ENCODE data around the gene STRA6.
"Not testable (repeated sequence)": the region's sequence is repeated elsewhere in the genome, so short reads cannot be mapped to it uniquely, and the experiment has no call there.

STRA6 gene

DNA sequence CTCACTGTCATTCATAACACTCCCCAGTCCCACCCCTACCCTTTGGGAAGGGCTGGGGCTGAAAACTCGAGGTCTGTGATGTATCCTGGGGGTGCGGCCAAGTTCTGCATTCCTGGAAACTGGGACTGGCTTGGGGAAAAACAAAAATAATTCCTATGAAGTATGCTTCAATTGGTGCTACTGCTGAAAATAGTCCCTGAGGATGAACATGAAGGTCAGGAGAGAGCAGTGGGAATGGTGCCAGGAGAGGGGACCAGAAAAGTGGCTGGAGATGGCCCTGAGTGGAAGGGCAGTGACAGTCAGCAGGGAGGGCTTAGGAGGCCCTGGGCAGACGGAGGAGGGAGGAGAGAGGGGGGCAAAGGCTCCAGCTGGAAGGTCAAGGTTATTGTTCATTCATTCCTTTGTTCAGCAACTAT lies 33.9 kb downstream of the STRA6 start:
- no peak overlapping the region for H3K4me3 ChIP-seq (ENCODE audit: low read depth in 1 of 5, low read length in 5 of 5)
- H3K27me3 ChIP-seq (ENCODE audit: control insufficient read depth in 5 of 5, insufficient read depth in 4 of 5, low read length in 5 of 5) = peaks cover 0 to 4% (median 0%) of the 10 kb centered on the region in 5 donors
- peaks cover 7 to 40% (median 27%) of the 10 kb centered on the region in 5 donors for H3K4me1 ChIP-seq (ENCODE audit: control insufficient read depth in 5 of 5, insufficient read depth in 5 of 5, low read length in 5 of 5)
- no peak overlapping the region for H3K27ac ChIP-seq (ENCODE audit: low read depth, low read length)
- H3K9me3 ChIP-seq (ENCODE audit: control insufficient read depth in 5 of 5, low read length in 5 of 5) = no peaks in the 10 kb centered on the region
- H3K9ac ChIP-seq (ENCODE audit: low read length in 5 of 5) = no peak overlapping the region
- no peaks in the 10 kb centered on the region for H3K36me3 ChIP-seq (ENCODE audit: control insufficient read depth in 5 of 5, insufficient read depth in 5 of 5, low read length in 5 of 5)

GRCh38 chr15:74167891-74168331 lies 34.7 kb downstream of the STRA6 start:
- no peaks in the 10 kb centered on the region for H3K9me3 ChIP-seq (ENCODE audit: control insufficient read depth in 5 of 5, low read length in 5 of 5)
- H3K4me1 ChIP-seq (ENCODE audit: control insufficient read depth in 5 of 5, insufficient read depth in 5 of 5, low read length in 5 of 5) = peaks cover 4 to 32% (median 19%) of the 10 kb centered on the region in 5 donors
- H3K27ac ChIP-seq (ENCODE audit: low read depth, low read length) = no peak overlapping the region
- H3K27me3 ChIP-seq (ENCODE audit: control insufficient read depth in 5 of 5, insufficient read depth in 4 of 5, low read length in 5 of 5) = peaks cover 0 to 4% (median 0%) of the 10 kb centered on the region in 5 donors
- H3K9ac ChIP-seq (ENCODE audit: low read length in 5 of 5) = no peak overlapping the region
- H3K36me3 ChIP-seq (ENCODE audit: control insufficient read depth in 5 of 5, insufficient read depth in 5 of 5, low read length in 5 of 5) = no peaks in the 10 kb centered on the region
- no peak overlapping the region for H3K4me3 ChIP-seq (ENCODE audit: low read depth in 1 of 5, low read length in 5 of 5)

- peaks cover 0 to 7% (median 0%) of the 10 kb centered on the region in 5 donors for H3K27me3 ChIP-seq (ENCODE audit: control insufficient read depth in 5 of 5, insufficient read depth in 4 of 5, low read length in 5 of 5)
- H3K9me3 ChIP-seq (ENCODE audit: control insufficient read depth in 5 of 5, low read length in 5 of 5) = no peaks in the 10 kb centered on the region
- no peaks in the 10 kb centered on the region for H3K36me3 ChIP-seq (ENCODE audit: control insufficient read depth in 5 of 5, insufficient read depth in 5 of 5, low read length in 5 of 5)
- no peak overlapping the region for H3K9ac ChIP-seq (ENCODE audit: low read length in 5 of 5)
- H3K4me1 ChIP-seq (ENCODE audit: control insufficient read depth in 5 of 5, insufficient read depth in 5 of 5, low read length in 5 of 5) = peaks cover 0 to 16% (median 8%) of the 10 kb centered on the region in 5 donors
- H3K27ac ChIP-seq (ENCODE audit: low read depth, low read length) = no peak overlapping the region
- no peak overlapping the region for H3K4me3 ChIP-seq (ENCODE audit: low read depth in 1 of 5, low read length in 5 of 5)
Observed at GRCh38 chr15:74165461-74165860, 37.1 kb downstream of the STRA6 start.

GRCh38 chr15:74162195-74162536 lies 40.4 kb downstream of the STRA6 start:
- H3K9ac ChIP-seq (ENCODE audit: low read length in 5 of 5); H3K27me3 ChIP-seq (ENCODE audit: control insufficient read depth in 5 of 5, insufficient read depth in 4 of 5, low read length in 5 of 5); H3K9me3 ChIP-seq (ENCODE audit: control insufficient read depth in 5 of 5, low read length in 5 of 5); H3K27ac ChIP-seq (ENCODE audit: low read depth, low read length); H3K36me3 ChIP-seq (ENCODE audit: control insufficient read depth in 5 of 5, insufficient read depth in 5 of 5, low read length in 5 of 5); H3K4me3 ChIP-seq (ENCODE audit: low read depth in 1 of 5, low read length in 5 of 5); H3K4me1 ChIP-seq (ENCODE audit: control insufficient read depth in 5 of 5, insufficient read depth in 5 of 5, low read length in 5 of 5): not testable (repeated sequence)

DNA sequence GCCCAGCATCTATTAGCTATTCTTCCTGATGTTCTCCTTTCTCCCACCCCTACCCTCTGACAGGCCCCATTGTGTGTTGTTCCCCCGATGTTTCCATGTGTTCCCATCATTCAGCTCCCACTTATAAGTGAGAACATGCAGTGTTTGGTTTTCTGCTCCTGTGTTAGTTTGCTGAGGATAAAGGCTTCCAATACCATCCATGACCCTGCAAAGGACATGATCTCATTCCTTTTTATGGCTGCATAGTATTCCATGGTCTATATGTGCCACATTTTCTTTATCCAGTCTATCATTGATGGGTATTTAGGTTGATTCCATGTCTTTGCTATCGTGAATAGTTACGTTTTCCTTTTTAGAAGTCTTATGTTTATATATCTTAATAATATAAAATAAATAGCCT lies 42.2 kb downstream of the STRA6 start:
- not testable (repeated sequence) for H3K4me1 ChIP-seq (ENCODE audit: control insufficient read depth in 5 of 5, insufficient read depth in 5 of 5, low read length in 5 of 5); H3K4me3 ChIP-seq (ENCODE audit: low read depth in 1 of 5, low read length in 5 of 5); H3K27me3 ChIP-seq (ENCODE audit: control insufficient read depth in 5 of 5, insufficient read depth in 4 of 5, low read length in 5 of 5); H3K9me3 ChIP-seq (ENCODE audit: control insufficient read depth in 5 of 5, low read length in 5 of 5); H3K27ac ChIP-seq (ENCODE audit: low read depth, low read length); H3K9ac ChIP-seq (ENCODE audit: low read length in 5 of 5); H3K36me3 ChIP-seq (ENCODE audit: control insufficient read depth in 5 of 5, insufficient read depth in 5 of 5, low read length in 5 of 5)

DNA sequence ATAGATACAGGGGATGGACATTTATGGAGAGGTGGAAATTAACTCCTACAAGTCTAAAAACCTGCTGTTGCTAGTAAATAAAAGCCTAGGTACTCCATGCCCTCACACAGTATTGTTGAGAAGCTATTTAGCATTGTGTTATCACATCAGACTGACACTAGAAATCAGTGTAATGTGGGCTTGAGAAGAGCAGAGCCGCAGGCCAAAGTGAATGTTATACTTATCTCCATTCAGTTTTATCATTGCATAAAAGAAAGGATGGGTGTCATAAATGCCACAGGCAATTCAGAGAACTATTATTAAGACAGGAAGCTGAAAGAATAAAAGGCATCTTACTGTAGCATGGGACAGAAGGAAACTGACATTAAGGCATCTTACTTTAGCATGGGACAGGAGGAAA lies 42.8 kb downstream of the STRA6 start:
- no peak overlapping the region for H3K4me3 ChIP-seq (ENCODE audit: low read depth in 1 of 5, low read length in 5 of 5)
- H3K36me3 ChIP-seq (ENCODE audit: control insufficient read depth in 5 of 5, insufficient read depth in 5 of 5, low read length in 5 of 5) = no peaks in the 10 kb centered on the region
- no peak overlapping the region for H3K9ac ChIP-seq (ENCODE audit: low read length in 5 of 5)
- H3K27ac ChIP-seq (ENCODE audit: low read depth, low read length) = no peak overlapping the region
- H3K9me3 ChIP-seq (ENCODE audit: control insufficient read depth in 5 of 5, low read length in 5 of 5) = no peaks in the 10 kb centered on the region
- peaks cover 0 to 9% (median 8%) of the 10 kb centered on the region in 5 donors for H3K4me1 ChIP-seq (ENCODE audit: control insufficient read depth in 5 of 5, insufficient read depth in 5 of 5, low read length in 5 of 5)
- H3K27me3 ChIP-seq (ENCODE audit: control insufficient read depth in 5 of 5, insufficient read depth in 4 of 5, low read length in 5 of 5) = peaks cover 0 to 7% (median 0%) of the 10 kb centered on the region in 5 donors

DNA sequence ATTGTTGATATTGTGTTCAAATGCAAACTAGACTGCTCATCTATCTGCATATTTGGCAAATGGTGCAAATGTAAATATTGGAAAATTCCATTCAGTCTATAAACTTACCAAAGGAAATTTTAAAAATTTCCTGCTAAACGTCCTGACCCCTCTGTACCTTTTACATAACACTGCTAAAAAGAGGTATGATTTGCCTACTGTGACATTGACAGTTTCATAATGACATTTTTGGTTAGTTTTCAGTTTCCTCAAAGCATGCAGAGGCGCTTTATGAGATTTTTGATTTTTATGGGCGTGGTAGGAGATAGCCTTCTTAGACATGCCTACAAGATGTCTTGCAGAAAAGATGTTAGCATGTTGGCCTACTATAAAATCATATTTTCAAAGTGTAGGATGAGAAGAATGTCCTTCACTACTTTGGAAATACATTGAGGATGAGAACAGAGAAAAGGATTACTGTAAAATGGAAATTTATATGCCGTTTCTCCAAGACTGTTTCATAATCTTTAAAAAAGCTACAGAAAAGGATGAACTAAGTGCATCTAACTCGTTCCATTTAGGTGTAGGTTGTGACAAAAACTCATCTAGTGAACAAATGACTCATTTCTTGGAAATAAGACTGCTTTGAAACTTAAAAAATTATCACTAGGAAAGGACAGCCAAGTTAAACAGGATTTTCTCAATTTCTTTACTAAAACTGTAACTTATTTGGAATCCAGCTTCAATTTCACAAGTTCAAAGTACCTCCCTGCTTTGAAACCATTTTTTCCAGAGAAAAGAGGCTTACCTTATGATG lies 43.5 kb downstream of the STRA6 start:
- H3K27ac ChIP-seq (ENCODE audit: low read depth, low read length) = no peak overlapping the region
- H3K36me3 ChIP-seq (ENCODE audit: control insufficient read depth in 5 of 5, insufficient read depth in 5 of 5, low read length in 5 of 5) = no peaks in the 10 kb centered on the region
- peaks cover 0 to 4% (median 0%) of the 10 kb centered on the region in 5 donors for H3K27me3 ChIP-seq (ENCODE audit: control insufficient read depth in 5 of 5, insufficient read depth in 4 of 5, low read length in 5 of 5)
- no peak overlapping the region for H3K4me3 ChIP-seq (ENCODE audit: low read depth in 1 of 5, low read length in 5 of 5)
- H3K9me3 ChIP-seq (ENCODE audit: control insufficient read depth in 5 of 5, low read length in 5 of 5) = no peaks in the 10 kb centered on the region
- H3K9ac ChIP-seq (ENCODE audit: low read length in 5 of 5) = no peak overlapping the region
- H3K4me1 ChIP-seq (ENCODE audit: control insufficient read depth in 5 of 5, insufficient read depth in 5 of 5, low read length in 5 of 5) = peaks cover 0 to 9% (median 8%) of the 10 kb centered on the region in 5 donors

- peaks cover 0 to 9% (median 8%) of the 10 kb centered on the region in 5 donors for H3K4me1 ChIP-seq (ENCODE audit: control insufficient read depth in 5 of 5, insufficient read depth in 5 of 5, low read length in 5 of 5)
- peaks cover 0 to 4% (median 0%) of the 10 kb centered on the region in 5 donors for H3K27me3 ChIP-seq (ENCODE audit: control insufficient read depth in 5 of 5, insufficient read depth in 4 of 5, low read length in 5 of 5)
- no peak overlapping the region for H3K4me3 ChIP-seq (ENCODE audit: low read depth in 1 of 5, low read length in 5 of 5)
- H3K36me3 ChIP-seq (ENCODE audit: control insufficient read depth in 5 of 5, insufficient read depth in 5 of 5, low read length in 5 of 5) = no peaks in the 10 kb centered on the region
- H3K9ac ChIP-seq (ENCODE audit: low read length in 5 of 5) = no peak overlapping the region
- no peak overlapping the region for H3K27ac ChIP-seq (ENCODE audit: low read depth, low read length)
- no peaks in the 10 kb centered on the region for H3K9me3 ChIP-seq (ENCODE audit: control insufficient read depth in 5 of 5, low read length in 5 of 5)
Observed at GRCh38 chr15:74157868-74158827, 44.4 kb downstream of the STRA6 start.

GRCh38 chr15:74156678-74157411 lies 45.7 kb downstream of the STRA6 start:
- Histone ChIP-seq H3K36me3 (ENCODE audit: control insufficient read depth in 5 of 5, insufficient read depth in 5 of 5, low read length in 5 of 5) (no peaks in the 10 kb centered on the region), H3K9me3 (ENCODE audit: control insufficient read depth in 5 of 5, low read length in 5 of 5) (no peaks in the 10 kb centered on the region), H3K4me3 (ENCODE audit: low read depth in 1 of 5, low read length in 5 of 5) (no peak overlapping the region), H3K4me1 (ENCODE audit: control insufficient read depth in 5 of 5, insufficient read depth in 5 of 5, low read length in 5 of 5) (peaks cover 0 to 9% (median 8%) of the 10 kb centered on the region in 5 donors), H3K9ac (ENCODE audit: low read length in 5 of 5) (no peak overlapping the region), H3K27ac (ENCODE audit: low read depth, low read length) (no peak overlapping the region), H3K27me3 (ENCODE audit: control insufficient read depth in 5 of 5, insufficient read depth in 4 of 5, low read length in 5 of 5) (no peaks in the 10 kb centered on the region)

All from subcutaneous abdominal adipose tissue (tissue), 5 donors.